Transverse colon (tissue), 4 donors: Measurements from ENCODE around the gene ZNF678.

Source experiments
- CTCF ChIP-seq, 5 experiments: fragments of 200-600 bp in 3 of 5; fragments of 450-650 bp in 2 of 5; sonication (generic) in 3 of 5; IDR thresholded peaks; 1 replicate in 2 of 5; 2 replicates in 3 of 5; pipeline ENCODE4 v1.5.1; 2016 to 2017; ENCODE audit warnings: antibody characterized with exemption in 5 of 5, inconsistent platforms in 3 of 5, mild to moderate bottlenecking in 2 of 5, moderate library complexity in 1 of 5
- EP300 ChIP-seq: sonication (generic); formaldehyde crosslinking; IDR thresholded peaks from one replicate; pipeline ENCODE4 v1.6.1; 2017; ENCODE audit warnings: antibody characterized with exemption, low read depth
- POLR2A ChIP-seq: fragments of 450-650 bp; IDR thresholded peaks from one replicate; pipeline ENCODE4 v1.6.1; 2016; ENCODE audit warnings: antibody characterized with exemption, mild to moderate bottlenecking, moderate library complexity
- POLR2AphosphoS5 ChIP-seq, 3 donors: sonication (generic); formaldehyde crosslinking; IDR thresholded peaks; one replicate each; pipeline ENCODE4 v1.6.1; 2016; ENCODE audit warnings: antibody characterized with exemption in 3 of 3

DNA sequence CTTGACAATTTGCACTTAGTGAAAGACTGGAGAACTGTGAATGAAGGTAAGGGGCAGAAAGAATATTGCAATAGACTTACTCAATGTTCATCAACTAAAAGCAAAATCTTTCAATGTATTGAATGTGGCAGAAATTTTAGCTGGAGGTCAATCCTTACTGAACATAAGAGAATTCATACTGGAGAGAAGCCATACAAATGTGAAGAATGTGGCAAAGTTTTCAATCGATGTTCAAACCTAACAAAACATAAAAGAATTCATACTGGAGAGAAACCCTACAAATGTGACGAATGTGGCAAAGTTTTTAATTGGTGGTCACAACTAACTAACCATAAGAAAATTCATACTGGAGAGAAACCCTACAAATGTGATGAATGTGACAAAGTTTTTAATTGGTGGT is 91.1 kb downstream of the ZNF678 start:
- TF ChIP-seq POLR2A = no peak
- TF ChIP-seq CTCF (IDR thresholded peaks at IDR 0.05) = no peak
- no peak for TF ChIP-seq EP300
- TF ChIP-seq POLR2AphosphoS5 (IDR thresholded peaks at IDR 0.05) = no peak
